NCI-H748 (cell line): ENCODE measurements around the gene MTNR1B.
A peak's percentile ranks its signal among the peaks of the same experiment; 100 is the strongest.

Source experiments
- DNase-seq: peaks from one replicate; lab custom pipeline; 2025; ENCODE audit not compliant: unreplicated experiment; lab: John Stamatoyannopoulos, UW

MTNR1B gene

DNA sequence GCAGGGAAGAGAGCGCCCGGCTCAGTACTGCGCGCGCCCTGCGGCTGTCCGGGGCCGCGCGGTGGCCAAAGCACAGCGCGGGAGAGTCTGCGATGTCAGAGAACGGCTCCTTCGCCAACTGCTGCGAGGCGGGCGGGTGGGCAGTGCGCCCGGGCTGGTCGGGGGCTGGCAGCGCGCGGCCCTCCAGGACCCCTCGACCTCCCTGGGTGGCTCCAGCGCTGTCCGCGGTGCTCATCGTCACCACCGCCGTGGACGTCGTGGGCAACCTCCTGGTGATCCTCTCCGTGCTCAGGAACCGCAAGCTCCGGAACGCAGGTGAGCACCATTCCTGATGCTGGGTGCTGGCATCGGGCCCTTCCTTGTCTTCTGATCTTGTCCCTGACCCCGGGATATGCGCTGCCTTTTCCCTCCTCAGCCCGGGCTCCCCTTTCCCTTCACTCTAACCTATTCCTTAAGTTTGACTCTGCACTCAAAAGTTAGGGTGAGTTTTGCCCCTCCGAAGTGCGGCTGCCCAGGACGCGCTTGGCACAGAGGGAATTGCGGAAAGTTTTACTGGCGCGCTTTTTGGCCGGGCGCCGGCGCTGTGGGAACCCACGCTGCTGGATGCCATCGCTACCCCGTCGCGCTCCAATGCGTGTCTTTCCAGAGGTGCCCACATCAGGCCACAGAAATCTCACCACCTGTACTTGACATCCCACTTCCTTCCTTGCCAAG is at the start of gene MTNR1B:
MTNR1B (plus strand) TSS at position 18 of the 714 bp plus-strand sequence; CDS start at position 93, 75 bp downstream.
- DNase-seq: peak; percentile 43

DNA sequence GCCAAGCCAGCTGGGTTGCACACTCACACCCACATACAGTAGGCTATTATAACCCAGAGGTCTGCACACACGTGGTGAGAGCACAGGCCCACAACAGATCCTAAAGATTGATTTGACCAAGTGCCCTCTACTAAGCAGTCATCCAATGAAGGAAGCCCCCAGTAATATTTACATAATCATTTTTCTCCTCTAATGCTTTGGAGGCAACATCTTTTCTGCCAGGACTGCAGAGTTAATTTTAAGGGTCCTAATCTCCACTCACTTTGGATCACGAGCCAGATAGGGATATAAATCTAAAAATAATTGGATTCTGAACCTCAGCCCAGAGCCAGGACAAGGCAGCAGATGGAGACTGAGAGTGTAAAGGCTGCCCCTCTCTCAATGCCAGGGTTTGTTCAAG is 49.1 kb upstream of the MTNR1B start:
- DNase-seq: no peak

DNA sequence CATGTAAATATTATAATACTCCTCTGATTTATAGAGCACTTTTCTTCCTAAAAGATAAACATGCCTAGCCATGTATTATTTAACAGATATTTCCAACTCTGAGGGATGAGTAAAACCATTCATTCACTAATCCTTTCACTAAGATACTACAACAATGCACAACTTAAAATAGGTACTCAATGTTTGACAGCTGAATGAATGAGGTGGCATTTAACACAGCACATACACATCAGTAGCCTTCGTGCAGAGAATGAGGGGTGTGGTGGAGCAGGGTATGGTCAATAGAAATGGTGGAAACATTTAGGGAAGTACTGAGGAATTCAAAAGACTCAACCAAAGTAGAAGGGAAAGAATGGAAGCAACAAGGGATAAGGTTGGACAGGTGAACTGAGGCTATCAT is 46.7 kb upstream of the MTNR1B start:
- no peak for DNase-seq

DNA sequence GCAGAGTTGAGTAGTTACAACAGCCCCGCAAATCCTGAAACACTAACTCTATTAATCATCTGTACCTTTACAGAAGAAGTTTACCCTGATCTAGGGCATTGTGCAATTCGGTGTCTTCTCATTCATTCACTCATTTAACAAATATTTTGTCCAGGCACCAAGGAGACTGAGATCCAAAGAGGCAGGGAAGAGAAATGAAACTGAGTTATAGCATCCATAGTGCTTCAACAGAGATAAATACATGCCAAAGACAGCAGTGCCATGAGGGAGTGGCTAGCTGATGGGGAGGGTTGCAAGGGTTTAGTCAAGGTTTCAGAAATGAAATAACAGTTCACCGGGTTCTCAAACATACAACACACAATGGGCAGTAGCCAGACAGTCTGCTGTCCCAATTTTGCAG is 40.2 kb upstream of the MTNR1B start:
- no peak for DNase-seq

DNA sequence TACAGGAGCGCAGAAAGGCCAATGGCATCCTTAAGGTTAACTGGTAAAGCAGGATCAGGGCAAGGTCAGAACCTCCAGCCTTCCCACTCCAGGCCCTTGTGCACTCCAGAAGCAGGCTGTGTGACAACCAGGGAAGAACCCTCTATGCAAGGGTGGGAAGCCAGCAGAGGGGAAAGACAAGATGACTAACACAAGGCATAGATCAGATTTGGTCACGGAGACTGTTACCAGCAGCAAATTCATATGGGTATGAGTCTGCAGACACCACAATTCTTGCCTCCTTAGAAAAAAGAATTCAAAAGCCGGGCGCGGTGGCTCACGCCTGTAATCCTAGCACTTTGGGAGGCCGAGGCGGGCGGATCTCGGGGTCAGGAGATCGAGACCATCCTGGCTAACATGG is 39.8 kb upstream of the MTNR1B start:
- no peak for DNase-seq

DNA sequence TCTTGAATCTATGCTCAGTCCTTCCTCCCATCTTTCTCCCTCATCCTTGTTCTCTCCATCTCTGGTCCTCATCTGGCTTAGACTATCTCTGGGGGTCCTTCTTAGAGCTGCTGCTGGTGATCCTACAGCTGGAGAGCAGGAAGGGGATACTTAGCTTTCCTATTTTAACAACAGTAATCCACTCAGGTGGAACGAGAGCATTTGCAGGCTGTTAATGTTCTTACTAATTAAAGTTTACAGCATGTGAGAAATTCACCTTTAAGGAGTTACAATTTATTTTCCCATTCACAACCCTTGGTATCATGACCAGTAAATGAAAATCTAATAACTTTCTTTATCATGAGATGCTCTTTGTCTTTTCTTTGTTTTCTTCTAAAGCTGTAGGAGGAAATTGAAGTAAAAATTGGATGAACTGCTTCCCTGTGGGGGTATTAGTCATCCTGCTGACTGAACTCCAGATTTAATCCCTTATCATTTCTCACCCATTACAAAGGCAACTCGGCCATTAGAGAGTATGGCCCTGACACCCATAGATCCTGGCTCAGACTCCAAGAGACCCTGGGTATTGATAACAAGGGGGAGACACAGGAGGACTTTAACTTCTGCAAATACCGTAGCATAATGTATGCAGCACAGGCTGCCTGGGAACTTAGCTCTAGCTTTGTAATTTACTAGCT is 37.6 kb upstream of the MTNR1B start:
- no peak for DNase-seq

DNA sequence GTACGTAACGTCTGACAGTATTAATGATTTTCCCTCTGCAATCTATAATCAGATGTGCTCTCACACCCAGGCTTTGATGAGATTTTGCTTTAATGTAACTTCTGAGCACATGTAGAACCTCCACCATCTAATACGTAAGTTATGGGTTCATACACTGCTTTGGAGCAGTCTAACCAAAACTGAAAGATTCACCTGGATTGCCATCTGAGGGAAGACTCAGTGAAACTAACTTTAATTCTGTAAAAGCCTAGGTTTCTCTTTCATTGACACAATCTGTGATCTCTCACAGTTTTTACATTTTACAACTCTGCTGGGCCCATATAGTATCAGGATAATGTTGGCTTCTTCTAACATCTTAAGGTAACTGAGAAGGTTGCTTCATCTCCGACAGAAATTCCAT is 30.1 kb upstream of the MTNR1B start:
- DNase-seq: no peak

DNA sequence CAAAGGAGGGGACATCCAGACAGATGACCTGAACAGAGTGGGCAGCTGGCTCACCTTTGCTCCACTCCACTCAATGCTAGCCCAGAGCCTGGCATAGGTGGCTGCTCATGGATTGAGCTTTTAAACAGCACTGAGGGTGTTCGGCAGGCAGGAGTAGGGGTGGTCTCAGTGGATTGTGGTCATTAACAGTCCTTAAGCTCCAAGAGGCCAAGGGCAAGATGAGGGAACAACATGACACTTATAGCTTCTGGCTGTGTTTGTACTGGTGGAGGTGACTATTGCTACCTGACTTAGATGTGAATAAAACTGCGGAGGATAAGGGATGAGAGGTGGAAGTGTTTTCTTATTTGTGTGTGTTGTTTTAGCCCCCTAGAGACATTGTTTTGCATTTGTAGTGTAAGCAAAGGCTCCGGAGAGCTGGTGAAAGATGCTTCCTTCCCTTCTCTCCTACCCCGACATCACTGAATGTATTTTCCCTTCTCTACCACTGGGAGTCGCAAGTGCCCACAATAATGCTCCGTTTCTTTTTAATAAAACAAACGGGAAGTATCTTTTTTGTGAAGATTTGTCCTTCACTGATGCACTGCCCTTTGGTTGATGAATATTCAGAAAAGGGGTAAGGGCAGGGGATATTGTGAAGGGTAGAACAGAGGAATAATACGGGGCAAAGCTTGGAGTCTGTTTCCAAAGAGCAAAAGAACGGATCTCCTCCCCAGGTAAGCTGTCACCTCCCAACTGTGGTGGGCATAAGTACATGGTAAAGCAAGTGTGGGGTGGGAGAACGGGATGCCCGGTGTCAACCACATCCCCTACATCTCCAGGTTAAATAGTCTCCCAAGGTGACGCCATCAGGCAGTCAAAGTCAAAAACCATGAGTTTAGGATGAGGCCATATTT is 27.5 kb upstream of the MTNR1B start:
- peak; percentile 24 for DNase-seq

DNA sequence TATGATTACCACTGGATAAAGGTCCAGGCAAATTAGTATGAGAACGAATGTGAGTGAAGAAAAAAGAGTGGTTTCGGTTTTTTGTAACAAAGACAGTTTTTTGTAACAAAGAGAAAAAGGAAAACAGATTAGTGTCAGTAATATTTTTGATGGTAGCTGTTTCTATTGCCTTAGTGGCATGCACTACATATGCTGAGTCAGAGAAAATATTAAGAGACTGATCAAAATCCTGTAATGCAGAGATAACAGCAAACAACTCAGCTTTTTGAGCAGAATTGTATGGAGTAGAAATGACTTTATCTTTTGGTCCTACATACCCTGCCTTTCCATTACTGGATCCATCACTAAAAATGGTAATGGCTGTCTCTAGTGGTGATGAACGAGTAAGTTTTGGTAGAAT is 22.7 kb upstream of the MTNR1B start:
- DNase-seq: no peak

DNA sequence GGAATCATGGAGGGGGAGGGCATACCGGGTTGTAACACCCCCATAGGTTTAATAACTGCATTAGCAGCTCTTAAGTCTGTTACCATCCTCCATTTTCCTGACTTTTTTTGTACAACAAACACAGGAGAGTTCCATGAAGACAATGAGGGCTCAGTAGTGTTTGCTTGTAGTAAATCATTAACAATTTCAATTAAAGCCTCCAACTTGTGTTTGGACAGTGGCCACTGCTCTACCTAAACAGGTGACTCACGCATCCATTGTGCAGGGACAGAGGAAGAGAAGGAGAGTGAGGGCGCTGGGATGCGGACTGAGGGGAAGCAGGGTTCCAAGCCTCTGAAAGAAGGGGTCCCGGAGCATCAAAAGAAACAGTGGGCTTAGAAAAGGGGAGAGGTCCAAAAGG is 21.3 kb upstream of the MTNR1B start:
- no peak for DNase-seq

DNA sequence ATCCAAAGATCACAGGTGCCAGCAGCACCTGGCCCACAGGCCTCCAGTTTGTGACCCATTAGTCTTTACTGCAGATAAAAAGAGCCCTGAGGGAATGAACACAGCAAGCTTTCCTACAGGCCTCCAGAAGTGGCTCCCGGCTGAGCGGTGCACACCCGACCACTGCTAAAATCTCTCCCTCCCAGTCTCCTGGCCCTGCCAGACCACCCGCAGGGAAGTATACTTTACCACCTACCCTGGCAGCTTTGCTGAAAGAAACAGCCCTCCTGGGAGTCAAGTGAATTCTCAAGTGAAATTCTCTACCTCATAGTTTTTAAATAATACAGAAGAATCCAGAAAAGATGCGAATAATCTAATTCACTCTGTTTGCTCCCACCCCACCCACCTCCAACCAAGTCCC is 15.4 kb upstream of the MTNR1B start:
- no peak for DNase-seq

DNA sequence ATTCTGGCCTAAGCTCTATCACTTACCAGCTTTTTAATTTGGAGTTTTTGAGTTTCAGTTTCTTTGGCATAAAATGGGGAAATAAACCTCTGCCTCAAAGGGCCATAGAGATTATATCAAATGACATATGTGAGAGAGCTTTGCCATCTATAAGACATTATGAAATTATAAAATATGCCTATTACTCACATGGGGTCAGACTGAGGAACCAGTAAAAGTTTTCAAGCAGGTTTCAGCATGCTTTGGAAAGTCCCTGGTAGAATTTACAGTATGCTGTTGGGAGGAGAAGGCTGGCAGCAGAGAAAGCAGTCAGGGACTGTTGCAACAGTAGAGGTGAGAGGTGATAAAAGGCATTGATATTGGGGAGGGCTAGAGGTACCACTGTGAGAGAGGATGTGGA is 13.6 kb upstream of the MTNR1B start:
- no peak for DNase-seq

DNA sequence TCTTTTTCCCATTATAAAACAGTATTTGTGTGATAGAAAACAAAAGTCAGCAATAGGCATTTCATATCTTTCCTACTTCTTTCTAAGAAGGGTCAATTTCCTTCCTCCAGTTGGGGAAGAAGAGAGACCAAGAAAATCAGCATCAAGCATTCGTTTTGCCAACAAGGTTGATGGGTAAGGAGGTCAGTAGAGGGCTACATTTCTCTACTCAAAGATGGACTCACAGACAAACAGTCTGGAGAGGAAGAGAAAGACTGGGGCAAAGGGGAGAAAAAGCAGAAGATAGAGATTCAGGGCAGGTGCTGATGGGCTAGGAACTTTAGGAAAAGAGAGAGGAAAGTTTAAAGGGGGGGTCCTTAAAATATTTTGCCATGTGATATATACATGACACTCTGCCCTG is 8.6 kb upstream of the MTNR1B start:
- DNase-seq: no peak

DNA sequence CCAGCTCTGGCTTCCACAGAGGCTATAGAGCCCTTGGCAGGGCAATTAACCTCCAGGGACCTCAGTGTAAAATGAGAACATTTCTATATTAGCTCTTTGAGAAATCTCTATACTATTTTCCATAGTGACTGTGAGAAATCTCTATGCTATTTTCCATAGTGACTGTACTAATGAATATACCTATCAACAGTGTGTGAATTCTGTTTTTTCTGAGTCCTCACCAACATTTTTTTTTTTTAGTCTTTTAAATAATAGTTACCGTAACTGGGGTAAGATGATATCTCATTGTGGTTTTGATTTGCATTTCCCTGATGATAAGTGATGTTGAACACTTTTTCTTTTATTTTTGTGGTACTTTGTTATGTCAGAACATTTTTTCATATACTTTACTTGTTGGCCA is 7.0 kb upstream of the MTNR1B start:
- DNase-seq: no peak

DNA sequence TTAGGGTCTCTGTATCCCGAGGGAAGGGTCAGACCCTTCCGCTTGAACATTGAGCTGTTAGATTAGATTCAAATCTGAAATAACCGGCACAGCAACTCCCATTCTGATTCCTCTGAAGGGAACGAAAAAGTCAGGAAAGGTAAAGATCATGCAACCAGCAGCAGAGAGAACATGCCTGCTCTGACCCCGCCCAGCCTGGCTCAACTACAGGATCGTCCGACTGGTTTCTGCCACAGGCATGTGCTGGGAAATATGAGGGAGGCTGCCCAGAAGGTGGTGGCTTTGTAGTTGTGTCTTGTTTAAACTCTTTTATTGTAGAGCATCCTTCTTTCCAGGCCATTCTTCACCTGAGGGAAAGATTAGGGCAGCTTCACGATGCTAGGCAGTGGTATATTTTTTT is 5.0 kb upstream of the MTNR1B start:
- peak; percentile 3 for DNase-seq

DNA sequence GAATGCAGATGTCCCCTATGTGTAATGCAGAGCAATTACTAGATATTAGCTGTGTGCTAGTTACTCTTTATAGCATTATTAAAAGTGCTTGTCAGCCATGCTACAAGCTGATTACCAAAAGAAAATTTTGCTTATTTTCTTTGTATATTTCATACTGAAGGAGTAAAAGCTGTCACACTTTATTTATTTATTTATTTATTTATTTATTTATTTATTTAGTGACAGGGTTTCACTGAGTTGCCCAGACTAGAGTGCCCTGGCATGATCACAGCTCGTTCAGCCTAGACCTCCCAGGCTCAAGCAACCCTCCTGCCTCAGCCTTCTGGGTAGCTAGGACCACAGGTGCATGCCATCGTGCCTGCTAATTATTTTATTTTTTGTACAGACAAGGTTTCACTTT is 4.3 kb upstream of the MTNR1B start:
- DNase-seq: no peak

DNA sequence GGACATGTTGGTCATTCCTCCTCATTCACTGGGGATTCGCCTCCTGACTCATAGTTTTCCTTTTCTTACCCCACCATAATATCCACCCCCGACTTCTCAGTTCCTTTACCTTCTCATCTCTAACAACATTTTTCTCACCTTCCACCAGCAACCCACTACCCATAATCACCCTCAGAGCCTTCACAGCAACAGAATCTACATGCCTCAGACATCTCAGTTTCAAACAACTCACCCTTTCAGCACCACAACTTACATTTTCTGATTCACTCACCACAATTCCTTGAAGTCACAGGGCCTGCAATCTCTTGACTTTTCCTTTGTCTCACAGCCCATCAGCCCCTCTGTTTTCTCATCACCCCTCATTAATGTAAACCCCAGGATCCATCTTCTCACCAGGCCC is 2.3 kb upstream of the MTNR1B start:
- no peak for DNase-seq

DNA sequence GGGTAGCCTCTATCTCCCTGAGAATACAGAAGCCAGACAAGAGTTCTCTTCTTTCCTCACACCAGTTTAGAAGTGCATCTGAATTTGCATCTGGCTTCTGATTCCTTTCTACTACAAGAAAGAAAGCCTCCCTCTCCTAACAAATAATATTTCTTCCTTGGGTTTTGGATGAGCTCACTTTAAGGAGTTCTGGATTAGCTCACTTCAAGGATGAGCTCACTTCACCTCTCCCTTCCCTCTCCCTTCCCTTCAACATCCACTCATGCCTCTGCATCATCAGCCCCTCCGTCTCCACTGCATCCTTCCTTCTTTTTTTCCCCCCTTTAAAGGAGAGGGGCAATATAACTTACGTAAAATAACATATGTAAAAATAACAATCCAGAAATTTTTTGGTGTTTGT is 1.6 kb upstream of the MTNR1B start:
- no peak for DNase-seq

DNA sequence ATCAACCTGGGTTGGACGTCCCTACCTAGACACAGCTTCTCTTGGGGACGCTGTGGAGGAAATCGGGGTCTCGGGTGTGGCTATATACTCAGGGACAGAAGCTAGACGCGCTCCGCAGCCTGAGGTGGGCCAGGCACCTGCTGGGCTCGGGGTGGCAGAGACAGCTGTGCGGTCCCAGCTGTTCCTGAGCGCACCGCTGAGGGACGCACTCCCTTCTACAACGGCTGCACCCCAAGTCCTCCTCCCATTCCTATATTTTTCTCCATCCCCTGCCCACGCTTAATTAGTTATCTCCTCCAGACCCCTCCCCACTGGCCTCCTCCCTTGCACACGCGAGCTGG is 188 bp upstream of the MTNR1B start:
- DNase-seq: peak; percentile 43

DNA sequence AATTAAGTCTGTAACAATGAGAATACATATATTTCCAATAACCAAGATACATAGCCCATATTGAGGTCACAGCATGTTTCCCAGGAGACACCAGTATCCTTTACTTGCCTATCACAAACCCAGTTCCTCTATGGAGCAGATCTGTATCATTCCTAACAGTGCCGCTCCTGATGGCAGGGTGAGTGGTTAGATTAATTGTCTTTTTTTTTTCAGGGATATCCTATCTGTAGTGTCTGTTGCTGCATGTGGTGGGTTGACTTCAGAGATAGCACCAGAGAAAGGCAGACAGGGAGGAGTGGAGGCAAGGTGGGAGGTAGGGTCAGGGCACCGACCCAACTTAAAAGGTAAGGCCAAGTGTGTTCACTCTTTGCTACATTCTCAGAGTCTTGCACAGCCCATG is 2.8 kb downstream of the MTNR1B start:
- no peak for DNase-seq

DNA sequence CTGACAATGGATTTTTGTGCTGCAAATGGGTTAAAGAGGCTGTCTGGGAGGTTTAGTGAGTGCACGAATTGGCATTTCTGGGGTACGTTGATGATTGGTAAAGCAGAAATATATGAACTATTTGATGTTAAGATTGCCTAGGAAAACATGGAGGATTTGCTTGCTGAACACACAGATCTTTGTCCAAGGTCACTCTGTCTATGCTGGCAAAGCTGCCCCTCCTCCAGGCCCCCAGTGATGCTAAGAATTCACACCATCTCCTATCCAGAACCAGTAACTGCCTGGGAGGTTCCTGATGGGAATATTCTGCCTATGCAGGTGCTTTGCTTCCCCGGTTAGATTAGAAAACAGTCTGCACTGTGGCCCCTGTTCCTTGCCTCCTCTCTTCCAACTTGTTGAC is 5.8 kb downstream of the MTNR1B start:
- no peak for DNase-seq

DNA sequence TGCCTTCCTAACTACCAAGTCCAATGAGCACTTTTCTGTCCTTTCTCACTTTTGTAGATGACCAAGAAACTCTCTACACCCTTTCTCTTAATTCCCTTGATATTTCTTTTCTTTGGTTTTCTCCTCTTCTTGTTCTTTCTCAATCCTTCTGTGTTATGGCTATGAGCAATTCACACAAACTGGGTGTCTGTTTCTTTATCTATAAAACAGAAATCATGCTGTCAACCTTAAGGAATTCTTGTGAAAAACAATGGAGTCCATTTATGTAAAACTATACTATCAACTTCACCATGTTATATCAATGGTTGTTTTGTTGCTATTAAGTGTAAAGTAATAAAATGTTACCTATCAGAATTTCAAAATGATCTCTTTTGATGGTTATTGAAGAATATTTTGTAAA is 7.2 kb downstream of the MTNR1B start:
- DNase-seq: no peak
